Measurements from ENCODE around the gene CDHR2. TPM values are rescaled to one million over a fixed set of nuclear protein-coding genes. Genes with fewer than 3 reads are reported as not detected.
A peak's percentile ranks its signal among the peaks of the same experiment; 100 is the strongest.

CDHR2 gene
- total RNA-seq, 1 donor from 2014 or later, result 0.64 TPM

DNA sequence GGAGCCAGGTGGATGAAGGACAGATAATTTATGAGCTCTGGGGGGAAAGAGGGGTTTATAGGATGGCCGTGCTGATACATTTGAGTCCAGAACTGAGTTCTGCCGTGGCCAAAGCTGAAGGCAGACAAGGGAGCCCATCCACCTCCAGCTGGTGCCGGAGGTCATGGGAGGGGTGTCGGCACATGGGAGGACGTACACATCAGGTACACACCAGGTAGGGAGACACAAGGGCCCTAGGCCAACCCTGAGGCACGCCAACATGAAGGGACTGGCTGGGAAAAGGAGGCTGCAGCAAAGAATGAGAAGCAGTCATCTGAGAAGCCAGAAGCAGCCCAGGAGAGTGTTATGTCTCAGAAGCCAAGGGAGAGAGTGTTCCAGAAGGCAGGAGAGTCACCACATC, 62.9 kb downstream of the CDHR2 start:
- no peak overlapping the region for H3K27ac Mint-ChIP-seq
- intact Hi-C loops (cut with micrococcal nuclease), result loop anchor here (5.0 kb wide), 2 partner anchors 35 to 70 kb away; partner anchors contain the start of gene TSPAN17
- H3K4me3 Mint-ChIP-seq (ENCODE audit: low read depth), result no peak overlapping the region
- no peak for DNase-seq (ENCODE audit: low spot score)
- no peaks in the 10 kb centered on the region for H3K36me3 Mint-ChIP-seq (ENCODE audit: low read depth)
- H3K9me3 Mint-ChIP-seq, result no peaks in the 10 kb centered on the region
- peaks cover 13% of the 10 kb centered on the region for H3K4me1 Mint-ChIP-seq (ENCODE audit: low read depth)
- H3K27me3 Mint-ChIP-seq (ENCODE audit: low read depth), result peaks cover 50% of the 10 kb centered on the region

DNA sequence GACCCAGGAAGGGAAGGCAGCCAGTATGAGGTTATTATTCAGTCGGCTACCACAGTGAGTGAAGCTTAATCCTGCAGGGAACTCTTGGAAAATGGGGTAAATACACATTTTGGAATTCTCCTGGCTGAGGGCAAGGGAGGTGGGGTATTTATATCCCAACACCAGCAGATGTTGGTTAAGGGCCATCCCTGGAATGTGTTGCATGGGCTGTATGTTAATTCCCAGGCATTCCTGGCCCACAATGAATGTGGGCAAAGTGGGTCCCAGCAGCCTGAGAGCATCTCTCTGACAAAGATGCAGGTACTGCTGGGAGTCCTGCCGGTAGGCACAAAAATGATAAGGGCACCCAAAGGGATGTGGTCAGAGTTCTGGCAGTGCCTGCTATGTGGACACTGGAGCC, 63.7 kb downstream of the CDHR2 start:
- H3K36me3 Mint-ChIP-seq (ENCODE audit: low read depth), result no peaks in the 10 kb centered on the region
- H3K27me3 Mint-ChIP-seq (ENCODE audit: low read depth), result peaks cover 57% of the 10 kb centered on the region
- H3K4me3 Mint-ChIP-seq (ENCODE audit: low read depth), result no peak overlapping the region
- DNase-seq (ENCODE audit: low spot score), result no peak
- no peak overlapping the region for H3K27ac Mint-ChIP-seq
- H3K9me3 Mint-ChIP-seq, result no peaks in the 10 kb centered on the region
- peaks cover 13% of the 10 kb centered on the region for H3K4me1 Mint-ChIP-seq (ENCODE audit: low read depth)
- intact Hi-C loops (cut with micrococcal nuclease), result loop anchor here (5.0 kb wide), 2 partner anchors 34 to 71 kb away; partner anchors contain the start of gene TSPAN17

DNA sequence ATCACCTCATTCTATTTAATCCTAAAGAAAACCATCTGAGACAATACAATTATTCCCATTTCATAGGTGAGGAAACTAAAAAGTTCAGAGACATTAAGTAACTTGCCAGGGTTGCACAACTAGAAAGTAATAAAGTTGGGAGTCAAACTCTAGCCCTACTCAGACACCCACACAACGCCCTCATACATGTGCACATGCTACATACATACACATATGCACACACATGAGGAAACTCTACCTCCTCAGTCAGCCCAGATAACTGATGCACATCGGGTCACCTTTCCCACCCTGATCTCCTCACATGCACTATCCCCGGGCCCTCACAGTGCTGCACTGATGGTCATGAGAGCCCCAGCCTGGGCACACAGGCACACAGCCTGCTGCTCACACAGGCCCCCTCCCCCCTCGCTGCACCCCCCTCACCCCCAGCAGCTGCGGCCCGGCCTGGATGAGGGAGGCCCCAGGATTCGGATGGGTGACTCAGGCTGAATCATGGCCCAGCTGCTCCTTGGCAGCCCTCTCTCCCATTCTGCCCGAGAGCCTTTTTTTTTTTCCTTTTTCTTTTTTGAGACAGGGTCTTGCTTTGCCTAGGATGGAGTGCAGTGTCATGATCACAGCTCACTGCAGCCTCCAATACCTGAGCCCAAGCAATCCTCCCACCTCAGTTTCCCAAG, 65.8 kb downstream of the CDHR2 start:
- no peaks in the 10 kb centered on the region for H3K36me3 Mint-ChIP-seq (ENCODE audit: low read depth)
- H3K9me3 Mint-ChIP-seq, result no peaks in the 10 kb centered on the region
- no peak overlapping the region for H3K27ac Mint-ChIP-seq
- DNase-seq (ENCODE audit: low spot score), result no peak
- intact Hi-C loops (cut with micrococcal nuclease), result loop anchor here (5.0 kb wide), 2 partner anchors 32 to 73 kb away; partner anchors contain the start of gene TSPAN17
- H3K4me3 Mint-ChIP-seq (ENCODE audit: low read depth), result no peak overlapping the region
- peaks cover 61% of the 10 kb centered on the region for H3K27me3 Mint-ChIP-seq (ENCODE audit: low read depth)
- peaks cover 6% of the 10 kb centered on the region for H3K4me1 Mint-ChIP-seq (ENCODE audit: low read depth)

DNA sequence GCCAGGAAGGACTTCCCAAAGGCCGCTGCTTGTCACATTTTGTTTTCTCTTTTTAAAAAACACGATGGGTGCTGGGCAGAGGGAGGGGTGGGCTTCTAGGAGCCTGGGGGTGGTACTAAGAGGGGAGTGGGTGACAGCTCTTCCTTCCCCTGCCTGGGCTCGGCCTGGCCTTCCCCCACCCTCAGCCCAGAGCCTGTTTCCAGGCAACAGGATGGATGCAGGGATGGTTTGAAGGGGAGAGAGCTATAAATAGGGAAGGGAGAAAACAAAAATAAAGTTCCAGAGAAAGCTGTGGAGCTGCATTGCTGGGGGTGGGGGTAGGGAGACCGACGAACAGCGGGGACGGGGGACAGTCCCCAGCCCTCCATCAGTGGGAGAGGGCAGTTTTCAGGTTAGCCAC, 67.4 kb downstream of the CDHR2 start:
- Mint-ChIP-seq H3K27ac (no peak overlapping the region), H3K4me1 (ENCODE audit: low read depth) (peaks cover 7% of the 10 kb centered on the region), H3K9me3 (no peaks in the 10 kb centered on the region), H3K27me3 (ENCODE audit: low read depth) (peaks cover 68% of the 10 kb centered on the region), H3K4me3 (ENCODE audit: low read depth) (no peak overlapping the region), H3K36me3 (ENCODE audit: low read depth) (no peaks in the 10 kb centered on the region)
- intact Hi-C loops (cut with micrococcal nuclease), result no loop called here
- no peak for DNase-seq (ENCODE audit: low spot score)

DNA sequence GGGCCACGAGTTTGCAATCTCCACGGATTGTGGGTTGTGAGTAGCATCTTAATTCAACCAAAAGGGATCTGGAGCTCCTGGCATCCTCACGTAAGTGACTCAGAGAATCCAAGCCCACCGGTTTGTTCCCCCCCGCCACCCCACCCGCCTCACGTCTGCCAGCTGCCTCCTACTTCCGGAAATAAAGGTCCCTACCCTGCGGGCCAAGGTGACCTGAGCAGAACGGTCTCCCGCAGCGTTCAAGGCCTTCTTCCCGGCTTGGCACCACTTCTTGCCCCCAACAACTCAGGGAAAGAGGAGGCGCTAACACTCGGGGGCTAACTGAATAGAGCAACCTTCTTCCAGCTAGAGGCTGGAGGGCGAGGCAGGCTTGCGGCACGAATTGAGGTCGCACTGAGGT, 69.6 kb downstream of the CDHR2 start:
- DNase-seq (ENCODE audit: low spot score), result no peak
- Mint-ChIP-seq H3K36me3 (ENCODE audit: low read depth) (no peaks in the 10 kb centered on the region), H3K4me1 (ENCODE audit: low read depth) (peaks cover 6% of the 10 kb centered on the region), H3K4me3 (ENCODE audit: low read depth) (no peak overlapping the region), H3K9me3 (no peaks in the 10 kb centered on the region), H3K27me3 (ENCODE audit: low read depth) (peaks cover 62% of the 10 kb centered on the region), H3K27ac (no peak overlapping the region)
- intact Hi-C loops (cut with micrococcal nuclease), result no loop called here

DNA sequence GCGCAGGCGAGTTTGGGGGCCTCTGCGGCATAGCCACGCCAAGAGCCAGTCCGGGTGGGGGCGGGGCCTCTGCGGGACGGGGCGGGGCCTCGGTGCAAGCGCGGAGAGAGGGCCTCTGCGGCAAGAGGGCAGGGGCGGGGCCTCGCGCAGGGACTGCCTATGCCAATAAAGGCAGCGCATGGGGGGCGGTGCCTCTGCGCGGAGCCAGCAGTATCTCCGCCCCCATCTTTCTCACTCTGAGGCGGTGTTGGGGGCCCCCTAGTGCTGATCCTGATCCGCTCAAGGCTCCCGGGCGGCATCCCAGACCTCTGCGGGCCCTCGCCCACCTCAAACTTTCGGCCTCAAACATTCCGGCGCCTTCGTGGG, 70.0 kb downstream of the CDHR2 start:
- intact Hi-C loops (cut with micrococcal nuclease), result no loop called here
- peak; percentile 70 for DNase-seq (ENCODE audit: low spot score)
- Mint-ChIP-seq H3K9me3 (no peaks in the 10 kb centered on the region), H3K36me3 (ENCODE audit: low read depth) (no peaks in the 10 kb centered on the region), H3K4me3 (ENCODE audit: low read depth) (no peak overlapping the region), H3K4me1 (ENCODE audit: low read depth) (peaks cover 6% of the 10 kb centered on the region), H3K27me3 (ENCODE audit: low read depth) (peaks cover 62% of the 10 kb centered on the region), H3K27ac (no peak overlapping the region)

DNA sequence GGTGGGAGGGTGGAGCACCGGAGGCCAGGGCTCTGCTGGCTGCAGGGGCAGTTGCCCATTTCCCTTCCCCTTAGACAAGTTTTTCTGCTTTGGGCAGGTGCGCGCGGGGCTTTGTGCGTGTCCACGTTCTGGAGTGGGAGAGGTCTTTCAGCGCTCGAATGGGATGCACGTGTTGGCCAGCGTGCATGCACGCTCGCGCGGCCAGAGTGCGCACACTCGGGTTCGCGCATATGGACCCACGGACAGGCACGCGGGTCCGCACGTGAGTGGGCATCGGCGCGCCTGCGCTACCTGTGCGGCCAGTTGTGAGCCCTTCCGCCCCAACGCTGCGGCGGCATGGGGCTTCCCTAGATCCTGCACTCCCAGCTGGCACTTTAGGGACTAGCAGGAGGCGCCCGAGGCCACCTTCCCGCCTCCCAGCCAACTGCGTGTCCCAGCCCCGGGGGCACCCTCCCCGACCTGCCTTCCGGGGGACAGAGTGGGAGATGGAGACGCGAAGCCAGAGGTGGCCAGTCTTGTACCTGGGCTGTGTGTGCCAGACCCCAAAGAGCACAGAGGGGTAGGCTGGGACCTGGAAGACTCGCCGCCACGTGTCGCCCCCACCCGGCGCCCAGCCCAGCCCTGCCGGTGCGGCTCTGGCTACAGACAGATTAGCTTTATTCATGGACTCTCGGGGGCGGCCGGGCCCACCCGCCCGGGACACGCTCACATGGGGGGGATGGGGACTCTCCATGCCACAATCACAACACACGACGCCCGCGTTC, 70.6 kb downstream of the CDHR2 start:
- H3K27ac Mint-ChIP-seq, result no peak overlapping the region
- no peaks in the 10 kb centered on the region for H3K9me3 Mint-ChIP-seq
- DNase-seq (ENCODE audit: low spot score), result no peak
- peaks cover 6% of the 10 kb centered on the region for H3K4me1 Mint-ChIP-seq (ENCODE audit: low read depth)
- peaks cover 65% of the 10 kb centered on the region for H3K27me3 Mint-ChIP-seq (ENCODE audit: low read depth)
- peak overlapping the region; percentile 30 for H3K4me3 Mint-ChIP-seq (ENCODE audit: low read depth)
- no peaks in the 10 kb centered on the region for H3K36me3 Mint-ChIP-seq (ENCODE audit: low read depth)
- intact Hi-C loops (cut with micrococcal nuclease), result loop anchor here (10.0 kb wide), 1 partner anchor 45 kb away; no protein-coding TSS in a partner anchor

DNA sequence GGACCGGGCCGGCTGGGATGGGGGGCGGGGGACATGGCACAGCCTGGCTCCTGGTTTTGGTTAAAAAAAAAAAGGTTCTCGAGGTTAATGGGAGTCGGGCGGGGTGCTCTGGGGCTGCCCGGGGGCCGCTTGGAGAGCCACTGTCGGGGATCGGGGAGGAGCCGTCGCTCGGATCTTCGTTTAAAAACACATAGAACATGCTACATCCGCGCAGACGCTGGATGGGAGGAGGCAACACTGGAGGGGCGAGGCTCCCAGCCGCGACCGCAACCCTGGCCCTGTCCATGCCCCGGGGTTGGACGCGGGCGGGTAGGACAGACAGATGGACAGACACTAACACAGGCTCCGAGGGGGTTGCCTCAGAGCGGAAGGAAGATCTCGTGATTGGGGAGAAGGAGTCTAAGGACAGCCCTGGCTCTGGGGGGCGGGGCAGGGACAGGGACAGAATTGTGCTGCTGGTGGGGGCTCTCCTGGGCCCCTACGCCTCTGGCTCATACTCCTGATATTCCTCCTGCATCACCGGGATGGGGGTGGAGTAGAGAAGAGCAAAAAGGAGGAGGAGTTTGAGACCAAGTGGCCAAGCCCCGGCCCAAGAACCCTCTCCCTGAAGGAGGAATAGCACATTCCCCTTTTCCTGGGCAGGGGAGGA, 71.3 kb downstream of the CDHR2 start:
- Mint-ChIP-seq H3K36me3 (ENCODE audit: low read depth) (no peaks in the 10 kb centered on the region), H3K27me3 (ENCODE audit: low read depth) (peaks cover 62% of the 10 kb centered on the region), H3K4me3 (ENCODE audit: low read depth) (peak overlapping the region; percentile 30), H3K4me1 (ENCODE audit: low read depth) (peaks cover 6% of the 10 kb centered on the region), H3K27ac (no peak overlapping the region), H3K9me3 (no peaks in the 10 kb centered on the region)
- no peak for DNase-seq (ENCODE audit: low spot score)
- intact Hi-C loops (cut with micrococcal nuclease), result loop anchor here (10.0 kb wide), 1 partner anchor 46 kb away; no protein-coding TSS in a partner anchor

DNA sequence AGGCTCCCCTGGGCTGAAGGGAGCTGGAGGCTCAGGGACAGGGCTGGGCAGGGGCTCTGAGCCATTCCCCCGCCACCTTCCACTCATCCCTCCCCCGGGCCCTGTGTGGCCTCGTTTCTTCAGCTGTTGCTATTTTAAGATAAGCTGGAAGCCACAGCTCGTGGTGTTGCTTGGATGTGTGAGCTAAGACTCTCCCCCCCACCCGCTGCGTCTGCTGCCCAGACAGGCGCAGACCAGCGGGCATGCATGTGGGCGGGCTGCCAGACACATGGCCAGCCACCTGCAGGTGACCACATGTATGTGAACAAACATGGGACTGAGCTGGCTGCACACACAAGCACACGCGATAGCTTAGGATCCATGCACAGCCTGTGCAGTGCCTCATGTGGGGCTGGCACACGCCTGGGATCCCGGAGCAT, 72.5 kb downstream of the CDHR2 start:
- Mint-ChIP-seq H3K36me3 (ENCODE audit: low read depth) (no peaks in the 10 kb centered on the region), H3K4me3 (ENCODE audit: low read depth) (no peak overlapping the region), H3K27me3 (ENCODE audit: low read depth) (peaks cover 57% of the 10 kb centered on the region), H3K27ac (no peak overlapping the region), H3K4me1 (ENCODE audit: low read depth) (peaks cover 6% of the 10 kb centered on the region), H3K9me3 (no peaks in the 10 kb centered on the region)
- no peak for DNase-seq (ENCODE audit: low spot score)
- intact Hi-C loops (cut with micrococcal nuclease), result loop anchor here (10.0 kb wide), 1 partner anchor 47 kb away; no protein-coding TSS in a partner anchor

DNA sequence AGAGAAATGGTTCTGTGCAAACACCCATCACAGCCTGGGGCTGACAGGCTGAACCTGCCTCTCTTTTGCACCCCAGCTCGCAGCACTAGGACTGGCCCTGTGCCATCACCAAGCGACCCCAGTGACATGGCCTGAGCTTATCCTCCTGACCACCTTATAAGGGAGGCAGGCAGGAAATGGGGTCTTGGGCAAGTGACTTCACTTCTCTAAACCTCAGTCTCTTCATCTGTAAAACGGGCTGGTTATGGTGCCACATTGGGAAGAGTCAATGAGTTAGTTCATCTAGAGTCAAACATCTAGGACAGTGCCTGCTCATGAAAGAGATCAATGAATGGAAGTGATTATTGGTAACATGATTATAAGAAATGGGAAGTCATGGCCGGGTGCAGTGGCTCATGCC, 75.0 kb downstream of the CDHR2 start:
- intact Hi-C loops (cut with micrococcal nuclease), result loop anchor here (10.0 kb wide), 1 partner anchor 49 kb away; no protein-coding TSS in a partner anchor
- Mint-ChIP-seq H3K27me3 (ENCODE audit: low read depth) (peaks cover 59% of the 10 kb centered on the region), H3K4me1 (ENCODE audit: low read depth) (peaks cover 10% of the 10 kb centered on the region), H3K4me3 (ENCODE audit: low read depth) (no peak overlapping the region), H3K36me3 (ENCODE audit: low read depth) (no peaks in the 10 kb centered on the region), H3K9me3 (no peaks in the 10 kb centered on the region), H3K27ac (no peak overlapping the region)
- DNase-seq (ENCODE audit: low spot score), result no peak

DNA sequence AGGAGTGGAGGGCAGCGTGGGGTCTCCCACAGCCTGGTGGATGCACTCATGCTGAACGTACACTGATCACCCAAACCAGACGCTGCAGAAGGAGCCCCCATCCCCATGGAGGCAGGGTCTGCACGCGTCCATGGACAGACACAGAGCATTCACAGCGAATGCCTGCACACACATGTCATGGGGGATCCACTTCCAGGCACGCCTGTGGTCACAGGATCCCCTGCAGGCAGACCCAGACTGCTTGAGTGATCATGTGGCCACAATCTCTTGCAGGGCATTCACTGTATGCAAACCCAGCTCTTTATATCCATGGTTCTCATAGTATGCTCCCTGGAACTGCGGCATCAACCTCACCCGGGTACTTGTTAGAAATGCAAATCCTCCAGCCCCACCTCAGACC, 75.8 kb downstream of the CDHR2 start:
- Mint-ChIP-seq H3K4me1 (ENCODE audit: low read depth) (peaks cover 10% of the 10 kb centered on the region), H3K4me3 (ENCODE audit: low read depth) (no peak overlapping the region), H3K27ac (no peak overlapping the region), H3K9me3 (no peaks in the 10 kb centered on the region), H3K36me3 (ENCODE audit: low read depth) (no peaks in the 10 kb centered on the region), H3K27me3 (ENCODE audit: low read depth) (peaks cover 63% of the 10 kb centered on the region)
- intact Hi-C loops (cut with micrococcal nuclease), result loop anchor here (10.0 kb wide), 1 partner anchor 50 kb away; no protein-coding TSS in a partner anchor
- DNase-seq (ENCODE audit: low spot score), result no peak

DNA sequence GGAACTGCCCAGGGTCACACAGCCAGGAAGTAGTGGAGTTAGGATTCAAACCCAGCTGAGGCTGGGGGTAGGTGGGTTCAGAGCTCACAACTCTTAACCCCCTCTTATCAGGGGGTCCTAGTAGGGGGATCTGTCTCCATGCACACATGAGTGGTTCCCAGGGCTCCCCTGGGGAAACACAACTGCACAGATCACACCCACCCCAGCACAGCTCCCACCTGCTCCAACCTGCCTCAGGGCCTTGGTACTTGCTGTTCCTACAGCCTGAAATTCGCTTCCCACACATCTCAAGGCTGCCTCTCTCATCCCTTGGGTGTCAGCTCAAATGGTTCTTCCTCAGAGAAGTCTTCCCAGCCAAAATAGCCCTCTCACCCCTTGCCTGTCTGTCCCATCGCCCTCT, 76.4 kb downstream of the CDHR2 start:
- Mint-ChIP-seq H3K4me3 (ENCODE audit: low read depth) (no peak overlapping the region), H3K4me1 (ENCODE audit: low read depth) (peaks cover 5% of the 10 kb centered on the region), H3K9me3 (no peaks in the 10 kb centered on the region), H3K27me3 (ENCODE audit: low read depth) (peaks cover 60% of the 10 kb centered on the region), H3K27ac (no peak overlapping the region), H3K36me3 (ENCODE audit: low read depth) (no peaks in the 10 kb centered on the region)
- intact Hi-C loops (cut with micrococcal nuclease), result loop anchor here (10.0 kb wide), 1 partner anchor 51 kb away; no protein-coding TSS in a partner anchor
- DNase-seq (ENCODE audit: low spot score), result no peak

Data from activated T-helper 2 cell treated with anti-CD3 and anti-CD28 coated beads, Interferon-gamma antibody, Interleukin-2, Interleukin-4, amounts not matched to agents 10 μg/mL and 5 μg/mL and 100 μg/mL, durations not matched to agents 14 hours and 24 hours and 36 hours (primary cell).